Lung microvascular endothelial cell (primary cell): ENCODE data around the gene MYOZ2. TPM values are rescaled to one million over a fixed set of nuclear protein-coding genes. Genes with fewer than 3 reads are reported as not detected.
A peak's percentile ranks its signal among the peaks of the same experiment; 100 is the strongest.

Source experiments
- DNase-seq, 2 donors: peaks; one replicate each; pipeline versions ENCODE4 v3.0.0 to v3.0.0-alpha.2; 2010; ENCODE audit warnings: low read depth in 2 of 2
- total RNA-seq: library from RNA; depleted of rRNA; stranded (reverse); fragments of >200 nt; gene quantifications from 2 replicates; pipeline ENCODE4 v1.2.1, GENCODE V29; 2014

Gene MYOZ2
- total RNA-seq: under 0.01 TPM in 1 of 2 replicates, not detected in the other

DNA sequence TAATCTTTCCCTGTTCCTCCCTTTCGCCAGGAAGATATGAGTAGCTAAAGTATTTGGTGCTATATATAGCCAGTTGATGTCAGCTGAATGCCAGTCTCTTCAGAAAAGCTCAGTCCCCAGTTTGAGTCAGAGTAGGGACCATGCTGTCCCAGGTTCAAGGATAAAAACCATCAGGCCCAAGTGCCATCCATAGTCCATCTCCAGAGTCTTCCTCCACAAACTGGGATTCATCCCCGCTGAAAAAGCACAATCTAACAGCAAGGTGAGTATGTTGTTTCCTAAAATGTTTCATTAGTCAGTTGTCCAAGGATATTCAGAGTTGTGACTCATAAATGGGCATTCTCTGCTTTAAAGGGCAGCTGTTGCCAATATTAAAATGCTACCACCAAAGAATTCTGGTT, at the start of gene MYOZ2:
Gene MYOZ2, plus strand, starts transcription at position 112 of the 401 bp plus-strand sequence. CDS start 694 bp downstream, outside the sequence.
- DNase-seq: peak in 1 of 2 donors; percentile 29

DNA sequence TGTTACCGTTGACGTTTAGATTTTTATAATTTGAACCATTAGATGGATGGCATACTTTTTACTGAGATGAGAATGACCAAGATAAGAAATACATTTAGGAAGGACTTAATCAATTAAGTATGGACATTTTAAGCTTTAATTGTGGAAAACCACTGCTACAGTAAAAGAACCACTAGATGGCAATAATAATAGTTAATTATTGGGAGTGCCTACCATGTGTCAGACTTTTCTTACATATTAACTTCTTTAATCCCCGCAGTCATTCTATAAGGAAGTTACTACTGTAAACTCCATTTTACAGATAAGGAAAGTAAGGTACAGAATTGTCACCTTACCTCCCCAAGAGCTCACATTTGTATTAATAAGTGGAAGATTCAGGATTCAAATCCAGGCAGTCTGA, 48.5 kb upstream of the MYOZ2 start:
- peak; percentile 16 to 41 for DNase-seq

DNA sequence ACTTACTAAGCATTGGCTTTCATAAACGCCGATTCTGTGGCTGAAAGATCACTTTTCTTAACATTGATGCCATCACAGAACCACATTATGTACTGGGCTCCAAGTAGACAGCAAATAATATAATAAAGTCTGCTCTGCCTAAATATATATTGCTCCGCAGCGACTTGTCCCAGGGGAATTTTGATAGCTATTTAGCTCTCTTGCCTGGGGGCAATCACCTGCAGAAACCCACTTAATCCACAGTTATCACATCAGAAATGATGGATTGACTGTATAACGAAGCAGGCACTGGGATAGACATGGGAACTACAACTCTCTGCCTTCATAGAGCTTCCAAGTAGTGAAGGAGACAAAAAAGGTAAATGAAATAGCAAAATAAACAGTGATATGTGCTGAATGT, 48.0 kb upstream of the MYOZ2 start:
- DNase-seq: no peak

DNA sequence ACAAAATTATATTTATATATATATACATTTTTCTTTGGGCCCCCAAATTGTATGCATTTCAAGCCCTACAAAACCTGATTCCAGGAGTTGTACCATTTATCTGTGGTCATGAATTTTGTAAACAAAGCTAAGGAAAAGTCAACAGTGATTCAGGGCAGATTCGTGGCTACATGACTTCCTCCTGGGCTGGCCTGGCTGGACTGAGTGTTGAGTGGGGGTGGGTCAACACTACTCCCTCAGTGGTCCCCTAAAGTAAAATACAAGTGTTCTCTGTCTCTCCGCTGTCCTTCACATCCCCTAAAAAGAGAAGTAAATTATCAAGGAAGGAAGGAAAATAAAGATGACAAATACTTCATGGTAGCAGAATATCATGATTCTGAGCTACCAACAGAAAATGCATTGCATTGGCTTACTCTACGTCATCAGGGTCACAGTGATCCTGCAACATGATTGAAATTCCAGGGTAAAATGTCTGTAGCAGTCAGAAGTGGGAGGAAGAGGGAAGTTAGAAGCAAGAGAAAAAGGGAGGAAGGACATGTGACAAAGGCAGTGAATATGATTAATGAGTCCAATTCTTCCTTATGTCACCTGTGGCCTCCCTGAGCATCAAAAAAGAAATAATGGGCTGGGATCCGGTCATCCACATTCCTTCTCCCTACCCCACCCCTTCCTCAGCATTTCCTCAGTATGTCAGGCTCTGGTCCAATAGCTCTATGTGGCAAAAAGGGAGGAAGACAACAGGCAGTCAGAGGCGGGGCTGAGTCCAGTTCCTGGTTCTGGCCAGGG, 42.4 kb upstream of the MYOZ2 start:
- no peak for DNase-seq

DNA sequence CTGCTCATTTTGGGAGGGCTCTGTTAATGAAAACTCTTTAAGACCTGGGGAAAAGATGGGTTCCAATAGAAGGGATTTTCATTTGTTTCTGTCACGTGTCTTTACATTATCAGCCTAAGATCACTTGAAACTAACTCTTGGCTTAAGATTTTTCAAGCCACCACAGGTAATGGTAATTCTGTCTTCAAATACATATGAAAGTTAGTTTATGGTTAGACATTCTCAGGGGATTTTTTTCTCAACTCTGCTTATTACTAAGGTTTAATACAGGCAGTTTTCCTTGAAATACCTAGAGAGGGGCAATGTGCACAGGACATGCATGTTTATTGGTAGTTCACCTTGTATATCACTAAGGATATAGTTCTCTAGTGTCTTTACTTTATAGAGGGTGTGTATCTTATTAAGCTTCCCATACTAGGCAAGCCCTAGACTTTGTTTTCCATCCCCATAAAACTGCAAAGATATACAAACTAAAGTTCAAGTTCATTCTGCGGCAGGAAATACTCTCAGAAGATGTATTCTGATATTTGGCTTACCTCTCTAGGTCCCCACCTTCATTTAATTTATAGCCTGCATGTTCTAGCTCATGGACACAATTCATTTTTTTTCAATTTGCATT, 38.2 kb upstream of the MYOZ2 start:
- no peak for DNase-seq

DNA sequence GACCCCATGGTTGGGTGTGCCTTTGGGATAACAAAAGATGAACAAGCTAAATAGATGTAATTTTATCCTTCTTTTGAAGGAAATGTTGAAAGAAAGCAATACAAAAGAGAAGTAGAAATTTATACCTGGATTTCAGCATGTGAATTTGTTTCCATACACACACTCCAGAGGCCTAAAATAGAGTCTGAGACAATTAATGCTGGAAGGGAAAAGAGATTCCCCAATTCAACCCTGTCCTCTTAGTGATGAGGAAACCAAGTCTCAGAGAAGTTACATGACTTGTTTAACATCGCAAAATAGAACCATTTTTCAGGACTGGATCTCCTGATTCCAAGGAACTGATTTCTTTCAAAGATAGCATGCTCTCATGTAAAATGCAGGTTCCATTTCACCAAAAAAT, 37.3 kb upstream of the MYOZ2 start:
- no peak for DNase-seq

DNA sequence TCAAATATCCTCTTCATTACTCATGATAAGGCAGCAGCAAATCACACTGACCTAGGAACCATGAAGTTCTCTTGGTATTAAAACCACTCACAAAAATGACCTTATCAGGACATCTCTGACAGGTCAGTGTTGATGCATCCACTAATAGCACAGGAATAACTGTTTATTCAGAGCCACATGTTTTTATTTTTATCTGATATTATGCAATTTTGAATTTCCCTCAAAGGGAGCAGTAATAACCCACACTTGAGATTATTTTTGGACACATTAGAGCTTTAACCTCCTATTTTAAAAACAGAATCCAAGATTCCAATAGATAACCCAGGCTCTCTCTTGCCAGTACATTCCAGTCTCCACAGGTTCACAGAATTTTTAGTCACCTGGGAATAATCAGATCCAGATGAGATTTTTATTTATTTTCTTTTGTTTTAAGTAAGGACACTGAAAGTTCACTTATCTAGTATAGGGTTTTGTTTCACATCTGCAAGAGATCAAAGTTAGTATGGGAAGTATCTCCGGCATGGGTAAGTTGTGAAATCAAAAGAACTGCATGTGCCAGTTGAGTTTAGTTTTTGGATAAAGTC, 36.3 kb upstream of the MYOZ2 start:
- no peak for DNase-seq

DNA sequence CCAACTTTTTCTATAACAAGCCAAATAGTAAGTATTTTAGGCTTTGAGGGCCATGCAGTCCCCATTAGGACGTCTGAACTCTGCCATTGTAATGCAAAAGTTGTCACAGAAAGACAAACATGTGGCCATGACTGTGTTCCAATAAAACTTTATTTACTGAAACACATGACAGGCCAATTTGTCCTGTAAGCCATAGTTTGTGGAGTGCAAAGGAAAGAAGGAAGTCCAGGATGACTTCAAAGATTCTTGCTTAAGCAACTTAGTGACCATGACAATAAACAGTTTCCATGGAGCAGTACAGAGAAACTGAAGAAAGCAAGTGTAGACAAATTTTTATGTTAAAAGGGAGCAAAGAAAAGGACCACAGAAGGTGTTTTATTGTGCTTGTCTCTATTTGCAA, 35.0 kb upstream of the MYOZ2 start:
- DNase-seq: no peak

DNA sequence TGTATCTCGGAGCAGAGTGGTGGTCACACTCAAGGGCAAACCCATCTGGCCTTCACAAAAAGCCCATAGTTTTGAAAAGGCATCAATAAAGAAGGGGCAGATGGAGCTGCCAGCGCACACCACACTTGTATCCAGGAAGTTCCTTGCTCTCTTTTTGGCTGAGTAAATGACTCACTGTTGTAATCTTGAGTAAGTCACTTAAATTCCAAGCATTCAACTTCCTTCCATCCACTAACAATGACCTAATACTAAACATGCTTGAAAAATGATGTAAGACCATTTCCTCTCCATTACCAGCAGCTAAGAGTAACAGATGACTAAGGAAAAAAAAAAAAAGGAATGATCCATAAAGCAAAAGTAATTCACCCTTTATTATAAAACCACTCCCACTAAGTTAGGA, 32.4 kb upstream of the MYOZ2 start:
- peak; percentile 36 to 98 for DNase-seq

DNA sequence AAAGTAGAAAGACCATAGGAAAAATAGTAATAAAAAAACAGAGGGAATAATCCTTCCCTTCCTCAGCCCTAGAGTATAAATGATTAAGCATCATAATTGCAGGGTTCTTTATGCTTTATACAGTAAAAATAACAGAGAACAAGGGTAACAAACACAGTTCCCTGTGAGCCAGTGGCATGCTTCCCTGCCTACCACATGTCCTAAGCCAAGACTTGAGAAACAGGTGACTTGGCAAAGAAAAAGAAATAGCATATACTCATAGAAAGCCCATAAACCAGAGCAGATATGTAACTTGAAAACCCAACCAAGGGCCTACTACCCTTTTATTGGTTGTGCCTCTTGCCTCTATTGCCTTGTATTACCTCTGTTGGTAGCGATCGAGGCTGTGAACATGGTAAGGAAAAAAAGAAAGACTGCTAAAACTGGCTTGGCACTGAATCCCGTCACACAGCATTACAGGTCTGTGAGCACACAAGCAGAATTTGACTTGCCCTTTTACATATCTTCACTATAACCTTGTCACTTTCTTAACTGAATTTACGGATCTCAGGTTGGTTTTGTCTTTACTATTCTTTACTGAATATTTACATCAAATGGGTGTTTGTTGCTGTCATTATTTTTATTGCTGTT, 30.9 kb upstream of the MYOZ2 start:
- no peak for DNase-seq

DNA sequence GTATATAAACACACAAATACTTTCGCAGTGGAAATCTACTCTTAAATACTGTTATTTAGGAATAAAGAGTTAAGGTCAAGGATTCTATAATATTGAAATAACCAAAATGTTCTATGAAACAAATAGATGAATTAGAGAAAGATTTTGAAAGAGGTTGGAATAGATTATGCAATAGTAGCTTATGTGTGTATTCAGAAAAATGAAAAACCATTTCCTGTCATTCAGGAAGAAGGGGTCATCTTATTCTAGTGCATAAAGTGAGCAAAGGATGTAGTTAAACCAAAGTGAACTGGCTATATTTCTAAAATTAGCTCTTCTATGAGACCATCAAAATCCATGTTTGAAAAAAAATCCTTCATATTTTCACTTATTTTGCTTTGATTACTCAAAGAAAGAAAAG, 30.0 kb upstream of the MYOZ2 start:
- peak; percentile 57 to 62 for DNase-seq

DNA sequence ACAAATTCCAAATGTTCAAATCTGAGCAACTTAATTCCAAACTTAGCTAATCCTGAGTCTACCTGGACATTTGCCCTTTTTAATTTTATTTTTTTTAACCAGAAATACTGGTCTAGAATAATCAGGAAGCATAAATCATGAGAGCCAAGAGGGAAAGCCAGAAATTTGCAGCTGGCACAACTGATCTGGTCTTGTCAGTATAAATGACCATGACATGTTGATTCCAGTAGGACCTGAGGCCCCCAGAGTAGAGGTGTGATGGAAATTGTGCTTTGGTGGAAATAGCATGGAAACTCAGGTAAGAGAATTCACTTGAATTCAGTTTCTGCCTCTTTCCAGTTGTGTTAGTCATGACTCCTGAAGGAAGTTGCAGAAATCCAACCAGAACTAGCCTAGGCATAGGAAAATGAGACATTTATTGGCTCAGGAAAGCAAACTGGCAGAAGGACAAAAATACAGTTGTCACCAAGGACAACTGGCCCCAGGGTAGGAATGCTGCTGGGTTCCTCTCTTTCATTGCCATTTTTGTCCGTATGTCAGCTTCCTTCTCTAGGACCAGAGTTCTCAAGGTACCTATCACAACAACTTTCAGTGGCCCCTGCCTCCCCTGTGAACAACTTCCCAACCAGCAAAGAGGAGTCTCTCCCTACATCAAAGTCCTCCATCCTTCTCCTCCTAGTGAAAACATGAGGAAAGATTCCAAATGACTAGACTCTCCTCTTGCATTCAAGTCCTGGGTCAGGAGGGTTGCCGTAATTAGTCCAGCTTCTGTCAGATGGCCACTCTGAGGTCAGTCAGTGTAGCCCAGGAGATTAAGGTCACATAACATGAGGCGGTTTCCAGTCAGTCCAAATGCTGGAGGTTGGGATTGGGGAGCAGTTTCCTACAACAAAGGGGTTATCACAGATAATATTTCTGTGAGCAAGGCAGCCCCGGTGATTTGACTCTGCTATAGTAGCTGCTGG, 29.3 kb upstream of the MYOZ2 start:
- DNase-seq: peak; percentile 61 to 65

DNA sequence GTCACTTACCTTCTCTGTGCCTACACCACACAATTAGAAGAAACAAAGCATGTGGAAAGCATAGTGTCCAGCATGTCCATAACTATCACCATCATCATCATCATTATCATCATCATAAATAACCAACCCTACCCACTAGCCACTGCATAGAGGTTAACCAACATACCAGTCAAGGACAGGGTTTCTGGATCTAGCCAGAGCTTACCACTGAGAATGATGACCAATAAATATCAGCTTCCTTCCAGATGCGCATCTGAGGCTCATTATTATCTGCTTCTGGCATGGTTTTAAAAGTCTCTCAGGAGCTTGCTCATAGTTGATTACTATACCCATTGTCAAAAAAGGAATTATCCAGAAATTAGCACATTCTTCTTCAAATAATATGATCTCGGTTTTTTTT, 25.5 kb upstream of the MYOZ2 start:
- DNase-seq: no peak

DNA sequence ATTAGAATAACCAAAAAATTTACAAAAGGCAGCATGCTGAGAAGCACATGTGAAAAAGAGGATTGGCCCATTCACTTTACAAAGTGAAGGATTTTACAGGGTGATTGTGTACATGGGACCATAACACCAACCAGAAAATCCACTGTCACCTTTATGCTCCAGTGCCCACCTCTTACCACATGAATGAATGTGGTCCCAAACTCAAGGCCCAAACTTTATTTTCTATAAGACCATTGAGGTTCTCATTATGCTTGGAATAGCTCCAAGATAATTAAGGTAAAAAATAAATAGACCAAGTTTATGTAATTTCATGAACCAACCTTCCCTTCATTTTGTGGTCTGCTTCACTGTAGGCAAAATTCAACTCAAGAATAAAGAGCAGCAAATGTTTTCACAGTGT, 24.3 kb upstream of the MYOZ2 start:
- no peak for DNase-seq

DNA sequence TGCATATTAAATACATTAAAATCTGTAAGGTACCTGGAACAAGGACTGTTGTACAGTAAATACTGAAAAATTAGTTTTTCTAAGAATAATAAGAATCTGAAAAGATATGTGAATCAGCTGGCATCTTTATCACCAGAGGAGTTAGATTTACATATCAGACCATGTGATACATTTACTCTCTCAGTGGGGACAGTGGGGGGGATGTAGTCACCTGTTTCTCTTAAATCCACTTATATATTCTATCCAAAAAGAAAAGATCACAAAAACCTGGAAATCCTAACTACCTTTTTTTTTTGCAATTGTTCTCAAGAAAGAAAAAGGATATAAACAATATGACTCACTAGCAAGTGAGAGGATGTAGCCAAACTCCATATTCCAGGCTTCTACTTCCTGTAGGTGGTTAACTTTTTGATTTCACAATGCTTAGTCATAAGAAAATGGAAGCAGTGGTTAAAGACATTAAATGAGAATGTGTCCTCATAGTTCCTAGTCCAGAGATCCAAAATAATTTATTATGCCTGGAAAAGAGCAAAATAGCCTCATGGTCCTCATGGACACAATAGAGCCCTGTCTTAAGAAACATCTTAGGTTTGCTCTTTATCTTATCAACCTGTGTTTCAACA, 22.5 kb upstream of the MYOZ2 start:
- DNase-seq: peak; percentile 50 to 96

DNA sequence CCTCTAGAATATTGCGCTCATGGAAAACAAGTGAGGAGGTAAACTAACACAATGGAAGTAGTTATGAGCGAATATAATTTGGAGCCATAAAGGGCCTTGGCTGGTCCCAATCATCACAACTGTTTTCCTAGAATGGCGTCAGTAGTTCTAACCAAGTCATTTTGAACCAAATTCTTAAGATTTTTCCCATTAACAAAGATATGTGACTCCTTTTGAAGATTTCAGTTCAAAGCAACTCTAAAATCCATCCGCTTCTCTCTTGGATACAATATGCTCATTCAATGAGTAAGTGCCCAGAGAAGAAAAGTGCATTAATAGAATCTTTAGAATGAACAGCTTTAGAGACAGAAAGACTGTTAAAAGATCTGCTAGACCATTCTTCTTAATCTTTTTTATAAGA, 19.6 kb upstream of the MYOZ2 start:
- no peak for DNase-seq

DNA sequence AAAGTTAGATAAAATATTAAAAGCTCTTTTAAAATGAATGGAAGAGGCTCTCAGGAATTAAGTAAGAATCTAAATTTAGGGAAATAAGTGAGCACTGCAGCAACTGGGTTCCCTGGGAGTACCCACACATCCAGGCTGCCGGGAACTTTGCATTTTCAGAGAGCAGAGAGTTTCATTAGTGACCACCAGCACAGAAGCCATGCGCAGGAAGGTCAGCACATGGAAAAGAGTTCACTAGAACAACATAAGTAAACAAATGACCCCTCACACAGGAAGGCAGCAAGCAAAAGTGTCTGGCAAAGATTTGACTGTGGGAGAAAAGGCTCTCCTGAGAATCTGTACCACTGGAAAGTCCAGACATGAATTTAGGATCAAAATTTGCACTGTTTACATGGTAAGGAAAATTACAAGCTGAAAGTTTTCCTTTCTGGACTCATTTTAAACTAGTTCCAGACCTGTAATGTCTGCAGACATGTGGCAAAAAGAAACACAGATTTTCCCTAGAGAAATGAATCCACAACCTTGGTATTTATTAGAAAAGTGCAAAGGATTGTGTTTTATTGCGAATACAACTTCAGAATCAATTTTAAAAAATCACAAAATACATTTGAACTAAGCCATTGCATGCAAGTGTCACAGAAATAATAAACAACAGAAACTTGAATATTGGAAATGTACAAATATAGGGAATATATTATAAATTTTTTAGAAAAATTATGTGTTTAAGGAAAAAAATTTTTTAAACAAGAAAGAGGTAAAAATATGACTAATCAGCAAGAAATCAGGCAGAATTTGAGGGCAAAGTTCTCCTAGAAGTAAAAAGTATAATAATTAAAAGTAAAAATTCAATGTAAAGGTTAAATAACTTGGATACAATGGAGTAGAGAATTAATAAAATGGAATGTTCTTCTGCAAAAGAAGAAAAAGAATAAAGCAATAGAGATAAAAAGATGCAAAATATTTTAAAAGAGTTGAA, 18.4 kb upstream of the MYOZ2 start:
- DNase-seq: peak; percentile 12 to 62

DNA sequence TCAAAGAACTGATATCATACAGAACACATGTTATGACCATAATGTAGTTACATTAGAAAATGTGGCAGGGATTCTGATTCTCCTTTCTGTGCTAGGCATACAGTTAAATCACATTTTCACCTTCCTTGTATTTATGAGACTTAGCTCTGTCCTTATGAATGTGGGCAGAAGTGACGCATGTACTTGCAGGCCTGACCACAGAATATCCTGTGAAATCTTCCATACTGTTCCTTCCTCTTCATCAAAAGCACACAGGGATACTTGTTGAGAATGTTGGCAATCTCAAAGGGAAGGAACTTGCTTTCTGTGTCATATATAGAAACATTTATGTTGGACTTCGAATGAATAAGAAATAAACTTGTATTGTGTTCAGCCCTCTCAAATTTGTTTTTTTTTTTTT, 17.2 kb upstream of the MYOZ2 start:
- DNase-seq: peak in 1 of 2 donors; percentile 93

DNA sequence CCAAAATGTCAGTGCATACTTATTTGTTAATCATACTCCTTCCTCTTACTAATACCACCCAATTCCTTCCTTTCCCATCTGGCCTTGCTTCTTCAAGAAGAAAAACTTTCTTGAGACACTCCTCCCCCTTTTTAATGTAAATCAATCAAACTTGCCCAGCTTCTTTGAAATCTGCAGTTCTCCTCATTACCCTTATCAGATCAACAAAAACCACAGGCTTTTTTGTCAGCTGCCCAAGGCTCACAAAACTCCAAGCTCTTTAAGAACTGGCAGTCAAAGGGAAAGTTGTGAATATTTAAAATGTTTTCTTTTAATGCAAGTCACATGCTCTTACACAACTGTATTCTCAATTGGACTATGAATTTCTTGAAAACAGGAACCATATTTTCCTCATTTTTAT, 11.3 kb upstream of the MYOZ2 start:
- DNase-seq: peak in 1 of 2 donors; percentile 69
